ENCODE measurements around the gene PPP1R37.

PPP1R37 gene

GRCh38 chr19:45130236-45130635 is 37.3 kb downstream of the PPP1R37 start:
- Histone ChIP-seq H3K9ac (ENCODE audit: low read depth, low read length) (no peak overlapping the region), H3K4me3 (ENCODE audit: low read depth, low read length) (no peak overlapping the region)

GRCh38 chr19:45130888-45131615 is 38.1 kb downstream of the PPP1R37 start:
- Histone ChIP-seq H3K9me3 (ENCODE audit: control insufficient read depth, insufficient read depth, low read length) (no peaks in the 10 kb centered on the region), H3K9ac (ENCODE audit: low read depth, low read length) (no peak overlapping the region), H3K4me1 (ENCODE audit: control insufficient read depth, insufficient read depth, low read length) (peaks cover 8% of the 10 kb centered on the region; the same call in 1 of the 2 replicates), H3K36me3 (ENCODE audit: control insufficient read depth, insufficient read depth, low read length) (peaks cover 3% of the 10 kb centered on the region; the same call in 1 of the 2 replicates), H3K27me3 (ENCODE audit: control insufficient read depth, insufficient read depth, low read length) (no peaks in the 10 kb centered on the region), H3K4me3 (ENCODE audit: low read depth, low read length) (no peak overlapping the region), H3K27ac (ENCODE audit: low read depth, low read length) (no peak overlapping the region)

More at GRCh38 chr19:45130236-45130635, 37.3 kb downstream of the PPP1R37 start:
- peaks cover 8% of the 10 kb centered on the region; the same call in 1 of the 2 replicates for H3K4me1 ChIP-seq (ENCODE audit: control insufficient read depth, insufficient read depth, low read length)
- H3K9me3 ChIP-seq (ENCODE audit: control insufficient read depth, insufficient read depth, low read length): no peaks in the 10 kb centered on the region
- H3K27ac ChIP-seq (ENCODE audit: low read depth, low read length): no peak overlapping the region
- peaks cover 3% of the 10 kb centered on the region; the same call in 1 of the 2 replicates for H3K36me3 ChIP-seq (ENCODE audit: control insufficient read depth, insufficient read depth, low read length)
- no peaks in the 10 kb centered on the region for H3K27me3 ChIP-seq (ENCODE audit: control insufficient read depth, insufficient read depth, low read length)

- Histone ChIP-seq H3K4me3 (ENCODE audit: low read depth, low read length) (no peak overlapping the region), H3K27me3 (ENCODE audit: control insufficient read depth, insufficient read depth, low read length) (no peaks in the 10 kb centered on the region), H3K27ac (ENCODE audit: low read depth, low read length) (no peak overlapping the region), H3K4me1 (ENCODE audit: control insufficient read depth, insufficient read depth, low read length) (peaks cover 21% of the 10 kb centered on the region; the same call in 1 of the 2 replicates), H3K9me3 (ENCODE audit: control insufficient read depth, insufficient read depth, low read length) (no peaks in the 10 kb centered on the region), H3K36me3 (ENCODE audit: control insufficient read depth, insufficient read depth, low read length) (peaks cover 2% of the 10 kb centered on the region; the same call in 1 of the 2 replicates), H3K9ac (ENCODE audit: low read depth, low read length) (no peak overlapping the region)
Observed at GRCh38 chr19:45133661-45134060, 40.7 kb downstream of the PPP1R37 start.

- Histone ChIP-seq H3K9ac (ENCODE audit: low read depth, low read length) (no peak overlapping the region), H3K4me1 (ENCODE audit: control insufficient read depth, insufficient read depth, low read length) (peaks cover 20% of the 10 kb centered on the region; the same call in 1 of the 2 replicates), H3K4me3 (ENCODE audit: low read depth, low read length) (no peak overlapping the region), H3K9me3 (ENCODE audit: control insufficient read depth, insufficient read depth, low read length) (no peaks in the 10 kb centered on the region), H3K27me3 (ENCODE audit: control insufficient read depth, insufficient read depth, low read length) (no peaks in the 10 kb centered on the region), H3K36me3 (ENCODE audit: control insufficient read depth, insufficient read depth, low read length) (no peaks in the 10 kb centered on the region), H3K27ac (ENCODE audit: low read depth, low read length) (no peak overlapping the region)
Observed at GRCh38 chr19:45135176-45135885, 42.4 kb downstream of the PPP1R37 start.

GRCh38 chr19:45136507-45137178 is 43.7 kb downstream of the PPP1R37 start:
- no peaks in the 10 kb centered on the region for H3K27me3 ChIP-seq (ENCODE audit: control insufficient read depth, insufficient read depth, low read length)
- peaks cover 11% of the 10 kb centered on the region; the same call in 1 of the 2 replicates for H3K36me3 ChIP-seq (ENCODE audit: control insufficient read depth, insufficient read depth, low read length)
- no peaks in the 10 kb centered on the region for H3K9me3 ChIP-seq (ENCODE audit: control insufficient read depth, insufficient read depth, low read length)
- H3K4me1 ChIP-seq (ENCODE audit: control insufficient read depth, insufficient read depth, low read length): 0 out of 2 replicates have a peak, but pooled peaks cover 13% of the 10 kb centered on the region
- H3K27ac ChIP-seq (ENCODE audit: low read depth, low read length): no peak overlapping the region
- no peak overlapping the region for H3K4me3 ChIP-seq (ENCODE audit: low read depth, low read length)
- H3K9ac ChIP-seq (ENCODE audit: low read depth, low read length): no peak overlapping the region; the same call in 1 of the 2 replicates

DNA sequence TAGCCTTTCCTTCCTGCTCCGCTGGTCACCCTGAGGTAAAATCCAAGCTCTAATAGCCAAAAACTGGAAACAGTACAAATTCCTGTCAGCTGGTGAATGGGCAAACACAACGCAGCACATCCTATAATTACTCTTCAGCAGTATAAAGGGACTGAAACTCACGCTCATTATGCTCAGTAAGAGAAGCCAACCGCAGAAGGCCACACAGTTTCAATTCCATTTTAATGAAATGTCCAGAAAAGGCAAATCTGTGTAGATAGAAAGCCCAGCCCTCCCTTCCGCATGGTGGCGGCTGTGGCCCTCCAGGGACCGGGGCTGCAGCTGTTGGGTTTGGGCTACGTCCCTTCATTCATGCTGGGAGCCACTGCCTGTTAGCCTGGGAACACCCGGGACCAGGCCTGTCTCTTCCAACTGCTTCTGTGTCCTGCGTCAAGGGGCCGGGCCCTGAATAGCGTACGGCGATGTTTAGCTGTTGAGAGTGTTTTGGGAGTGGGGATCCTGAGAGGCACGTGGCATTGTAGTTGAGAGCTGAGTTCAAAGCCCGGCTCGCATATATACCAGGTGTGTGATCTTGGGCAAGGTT is 44.3 kb downstream of the PPP1R37 start:
- 0 out of 2 replicates have a peak, but pooled peaks cover 13% of the 10 kb centered on the region for H3K4me1 ChIP-seq (ENCODE audit: control insufficient read depth, insufficient read depth, low read length)
- peaks cover 16% of the 10 kb centered on the region for H3K36me3 ChIP-seq (ENCODE audit: control insufficient read depth, insufficient read depth, low read length)
- no peaks in the 10 kb centered on the region for H3K27me3 ChIP-seq (ENCODE audit: control insufficient read depth, insufficient read depth, low read length)
- H3K27ac ChIP-seq (ENCODE audit: low read depth, low read length): no peak overlapping the region
- H3K4me3 ChIP-seq (ENCODE audit: low read depth, low read length): no peak overlapping the region
- no peaks in the 10 kb centered on the region for H3K9me3 ChIP-seq (ENCODE audit: control insufficient read depth, insufficient read depth, low read length)
- H3K9ac ChIP-seq (ENCODE audit: low read depth, low read length): no peak overlapping the region

- Histone ChIP-seq H3K27ac (ENCODE audit: low read depth, low read length) (no peak overlapping the region), H3K4me3 (ENCODE audit: low read depth, low read length) (no peak overlapping the region), H3K36me3 (ENCODE audit: control insufficient read depth, insufficient read depth, low read length) (peaks cover 24% of the 10 kb centered on the region), H3K4me1 (ENCODE audit: control insufficient read depth, insufficient read depth, low read length) (0 out of 2 replicates have a peak, but pooled peaks cover 13% of the 10 kb centered on the region), H3K9ac (ENCODE audit: low read depth, low read length) (no peak overlapping the region), H3K9me3 (ENCODE audit: control insufficient read depth, insufficient read depth, low read length) (no peaks in the 10 kb centered on the region), H3K27me3 (ENCODE audit: control insufficient read depth, insufficient read depth, low read length) (no peaks in the 10 kb centered on the region)
Observed at GRCh38 chr19:45138303-45138751, 45.3 kb downstream of the PPP1R37 start.

DNA sequence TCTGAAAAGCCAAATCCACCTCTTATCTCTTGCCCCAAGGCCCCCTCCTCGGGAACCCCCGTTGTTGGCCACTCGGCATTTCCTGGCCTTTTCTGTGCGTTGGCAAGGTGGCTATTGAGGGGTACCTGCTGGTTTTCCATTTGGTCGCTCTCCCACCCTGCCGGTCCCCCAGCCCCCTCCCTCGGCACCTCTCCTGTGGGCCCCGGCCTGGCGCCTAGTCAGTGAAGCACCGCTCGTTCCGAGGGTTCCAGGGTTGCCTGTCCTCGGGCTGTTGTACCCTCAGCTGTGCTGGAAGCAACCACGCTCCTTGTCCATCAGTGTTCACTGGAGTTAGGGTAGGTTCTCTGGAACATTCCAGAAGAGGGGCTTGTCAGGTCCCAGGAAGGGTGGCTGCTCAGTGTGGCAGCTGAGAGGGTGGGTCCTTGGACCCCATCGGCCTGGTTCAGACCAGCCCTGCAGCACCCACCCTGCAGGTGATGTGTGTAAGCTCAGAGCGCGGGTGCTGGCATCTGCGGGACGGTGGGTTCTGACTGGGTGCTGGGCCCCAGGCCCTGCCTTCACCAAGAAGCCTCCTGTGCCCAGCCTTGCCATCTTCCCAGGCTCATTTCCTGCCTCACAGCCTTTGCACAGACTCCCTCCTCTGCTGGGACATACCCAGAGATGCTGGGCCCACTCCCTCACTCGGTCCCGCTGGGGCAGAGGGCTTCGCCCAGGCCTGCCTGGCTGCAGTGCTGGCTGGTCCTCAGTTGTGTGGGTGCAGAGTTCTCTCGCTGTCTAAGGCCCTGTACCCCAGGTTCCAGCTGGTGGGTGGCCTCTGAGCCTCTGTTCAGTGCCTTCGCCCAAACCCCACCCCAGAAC is 46.5 kb downstream of the PPP1R37 start:
- Histone ChIP-seq H3K27me3 (ENCODE audit: control insufficient read depth, insufficient read depth, low read length) (no peaks in the 10 kb centered on the region), H3K4me3 (ENCODE audit: low read depth, low read length) (no peak overlapping the region), H3K9me3 (ENCODE audit: control insufficient read depth, insufficient read depth, low read length) (no peaks in the 10 kb centered on the region), H3K27ac (ENCODE audit: low read depth, low read length) (no peak overlapping the region), H3K36me3 (ENCODE audit: control insufficient read depth, insufficient read depth, low read length) (peaks cover 28% of the 10 kb centered on the region), H3K9ac (ENCODE audit: low read depth, low read length) (no peak overlapping the region), H3K4me1 (ENCODE audit: control insufficient read depth, insufficient read depth, low read length) (0 out of 2 replicates have a peak, but pooled peaks cover 13% of the 10 kb centered on the region)

- H3K9me3 ChIP-seq (ENCODE audit: control insufficient read depth, insufficient read depth, low read length): no peaks in the 10 kb centered on the region
- no peak overlapping the region for H3K4me3 ChIP-seq (ENCODE audit: low read depth, low read length)
- H3K4me1 ChIP-seq (ENCODE audit: control insufficient read depth, insufficient read depth, low read length): 0 out of 2 replicates have a peak, but pooled peaks cover 13% of the 10 kb centered on the region
- H3K27ac ChIP-seq (ENCODE audit: low read depth, low read length): no peak overlapping the region
- H3K36me3 ChIP-seq (ENCODE audit: control insufficient read depth, insufficient read depth, low read length): peaks cover 33% of the 10 kb centered on the region
- no peak overlapping the region for H3K9ac ChIP-seq (ENCODE audit: low read depth, low read length)
- no peaks in the 10 kb centered on the region for H3K27me3 ChIP-seq (ENCODE audit: control insufficient read depth, insufficient read depth, low read length)
Observed at GRCh38 chr19:45140144-45140503, 47.1 kb downstream of the PPP1R37 start.

GRCh38 chr19:45140533-45140932 is 47.6 kb downstream of the PPP1R37 start:
- Histone ChIP-seq H3K4me3 (ENCODE audit: low read depth, low read length) (no peak overlapping the region), H3K27me3 (ENCODE audit: control insufficient read depth, insufficient read depth, low read length) (no peaks in the 10 kb centered on the region), H3K4me1 (ENCODE audit: control insufficient read depth, insufficient read depth, low read length) (0 out of 2 replicates have a peak, but pooled peaks cover 13% of the 10 kb centered on the region), H3K9me3 (ENCODE audit: control insufficient read depth, insufficient read depth, low read length) (no peaks in the 10 kb centered on the region), H3K27ac (ENCODE audit: low read depth, low read length) (no peak overlapping the region), H3K36me3 (ENCODE audit: control insufficient read depth, insufficient read depth, low read length) (peaks cover 36% of the 10 kb centered on the region), H3K9ac (ENCODE audit: low read depth, low read length) (no peak overlapping the region)

All from HUES48 (cell line).